Caco-2 (cell line): Measurements from ENCODE around the gene TRIM71. TPM values are rescaled to one million over a fixed set of nuclear protein-coding genes. Genes with fewer than 3 reads are reported as not detected.

Source experiments
- BruUV-seq: library from RNA; stranded (reverse); fragments of 400-500 nt; replicated peaks from 2 replicates; lab custom pipeline; 2021; lab: Mats Ljungman, UMichigan
- CTCF ChIA-PET: fragments of 300-600 bp; sonication (Branson Sonifier 250); formaldehyde crosslinking; loops from one replicate; lab custom pipeline; 2022; ENCODE audit warnings: antibody characterized with exemption; lab: Charles Lee
- POLR2A ChIA-PET: fragments of 300-600 bp; sonication (Branson Sonifier 250); formaldehyde crosslinking; loops from one replicate; lab custom pipeline; 2022; ENCODE audit warnings: antibody characterized with exemption; lab: Charles Lee
- DNase-seq, 2 experiments: peaks; one replicate each; pipeline versions ENCODE4 v3.0.0 to v3.0.0-alpha.2; 2020 to 2022
- H3K27me3 ChIP-seq: replicated peaks from 2 replicates; pipeline ENCODE4 v1.6.0; 2011; ENCODE audit warnings: low read length; ENCODE audit not compliant: control insufficient read depth, insufficient read depth
- H3K36me3 ChIP-seq: 2 replicates; pipeline ENCODE4 v1.5.1; 2011; ENCODE audit warnings: low read length; ENCODE audit not compliant: control insufficient read depth, insufficient read depth
- H3K4me1 ChIP-seq: fragments of 250-450 bp; sonication (Bioruptor Pico); 2 replicates; pipeline ENCODE4 v1.5.1; 2020; ENCODE audit warnings: mild to moderate bottlenecking
- H3K4me3 ChIP-seq: 2 replicates; pipeline ENCODE4 v1.5.1; 2011; ENCODE audit warnings: low read depth, mild to moderate bottlenecking, control low read depth, low read length
- H3K9me3 ChIP-seq: fragments of 250-450 bp; sonication (Bioruptor Pico); 2 replicates; pipeline ENCODE4 v1.5.1; 2020; ENCODE audit warnings: mild to moderate bottlenecking, moderate library complexity
- H3K27ac Mint-ChIP-seq: one replicate; pipeline ENCODE4 v1.8.0; 2022; ENCODE audit warnings: mixed read lengths; ENCODE audit not compliant: unreplicated experiment
- H3K27me3 Mint-ChIP-seq: one replicate; pipeline ENCODE4 v1.8.0; 2022; ENCODE audit warnings: mixed read lengths; ENCODE audit not compliant: insufficient read depth, unreplicated experiment
- H3K36me3 Mint-ChIP-seq: one replicate; pipeline ENCODE4 v1.8.0; 2022; ENCODE audit warnings: mild to moderate bottlenecking, mixed read lengths; ENCODE audit not compliant: insufficient read depth, unreplicated experiment
- H3K4me1 Mint-ChIP-seq: one replicate; pipeline ENCODE4 v1.8.0; 2022; ENCODE audit warnings: low read depth, mixed read lengths; ENCODE audit not compliant: unreplicated experiment
- H3K4me3 Mint-ChIP-seq: one replicate; pipeline ENCODE4 v1.8.0; 2022; ENCODE audit warnings: mild to moderate bottlenecking, moderate library complexity, mixed read lengths; ENCODE audit not compliant: unreplicated experiment
- H3K9me3 Mint-ChIP-seq: one replicate; pipeline ENCODE4 v1.8.0; 2022; ENCODE audit warnings: mixed read lengths; ENCODE audit not compliant: unreplicated experiment
- CTCF ChIP-seq, 2 experiments: fragments of 200-600 bp in 1 of 2; IDR thresholded peaks; 1 replicate in 1 of 2; 2 replicates in 1 of 2; pipeline versions ENCODE4 v1.5.1 to v1.8.0; 2011 to 2022; ENCODE audit warnings: antibody characterized with exemption in 1 of 2, control low read depth in 1 of 2, inconsistent platforms in 1 of 2, low read depth in 1 of 2, low read length in 1 of 2, mild to moderate bottlenecking in 1 of 2, moderate library complexity in 1 of 2; ENCODE audit not compliant: insufficient read depth in 1 of 2, severe bottlenecking in 1 of 2, unreplicated experiment in 1 of 2
- intact Hi-C: fragments of 100-400 bp; cut with micrococcal nuclease; formaldehyde crosslinking; loops from one replicate; pipeline ENCODE4 v1.10.0; 2022; ENCODE audit not compliant: unreplicated experiment
- total RNA-seq: library from RNA; stranded (reverse); gene quantifications from 2 replicates; pipeline ENCODE4 v1.2.3, GENCODE V29; 2022

TRIM71 gene
- total RNA-seq, 1 experiment from 2014 or later = 68.4 TPM

- Mint-ChIP-seq H3K4me3 (peak overlapping the region; percentile 24), H3K36me3 (peaks cover 25% of the 10 kb centered on the region), H3K9me3 (no peaks in the 10 kb centered on the region), H3K27ac (peak overlapping the region; percentile 50), H3K27me3 (no peaks in the 10 kb centered on the region), H3K4me1 (peaks cover 47% of the 10 kb centered on the region)
- Histone ChIP-seq H3K4me3 (no peak overlapping the region), H3K27me3 (no peaks in the 10 kb centered on the region), H3K36me3 (no peaks in the 10 kb centered on the region), H3K4me1 (peaks cover 81% of the 10 kb centered on the region), H3K9me3 (no peaks in the 10 kb centered on the region)
- BruUV-seq = no TSS peak
- no peak for TF ChIP-seq CTCF (IDR thresholded peaks at IDR 0.05; ENCODE audit: insufficient read depth in 1 of 2, low read depth in 1 of 2, low read length in 1 of 2, severe bottlenecking in 1 of 2, unreplicated experiment in 1 of 2)
- DNase-seq = no peak
- POLR2A ChIA-PET = no interaction called here
- CTCF ChIA-PET = no interaction called here
- intact Hi-C loops = loop anchor here (10.0 kb wide), 1 partner anchor 93 kb away; no protein-coding TSS in a partner anchor
Measured at GRCh38 chr3:32841867-32842470, 24.2 kb downstream of the TRIM71 start.

GRCh38 chr3:32842531-32842931 lies 24.7 kb downstream of the TRIM71 start:
- H3K4me3 Mint-ChIP-seq = peak overlapping the region; percentile 24
- peak overlapping the region; percentile 50 for H3K27ac Mint-ChIP-seq
- peaks cover 81% of the 10 kb centered on the region for H3K4me1 ChIP-seq
- H3K27me3 ChIP-seq = no peaks in the 10 kb centered on the region
- H3K36me3 Mint-ChIP-seq = peaks cover 30% of the 10 kb centered on the region
- no peaks in the 10 kb centered on the region for H3K9me3 ChIP-seq
- DNase-seq = no peak
- ChIA-PET POLR2A (no interaction called here), CTCF (no interaction called here)
- intact Hi-C loops = loop anchor here (10.0 kb wide), 1 partner anchor 92 kb away; no protein-coding TSS in a partner anchor
- no TSS peak for BruUV-seq
- no peaks in the 10 kb centered on the region for H3K36me3 ChIP-seq
- H3K9me3 Mint-ChIP-seq = no peaks in the 10 kb centered on the region
- peaks cover 43% of the 10 kb centered on the region for H3K4me1 Mint-ChIP-seq
- H3K27me3 Mint-ChIP-seq = no peaks in the 10 kb centered on the region
- H3K4me3 ChIP-seq = no peak overlapping the region
- TF ChIP-seq CTCF (IDR thresholded peaks at IDR 0.05; ENCODE audit: insufficient read depth in 1 of 2, low read depth in 1 of 2, low read length in 1 of 2, severe bottlenecking in 1 of 2, unreplicated experiment in 1 of 2) = no peak

- intact Hi-C loops = loop anchor here (10.0 kb wide), 1 partner anchor 92 kb away; no protein-coding TSS in a partner anchor
- H3K4me3 ChIP-seq = no peak overlapping the region
- Mint-ChIP-seq H3K36me3 (peaks cover 31% of the 10 kb centered on the region), H3K27ac (peak overlapping the region; percentile 39), H3K4me3 (no peak overlapping the region), H3K4me1 (peaks cover 46% of the 10 kb centered on the region), H3K27me3 (no peaks in the 10 kb centered on the region), H3K9me3 (no peaks in the 10 kb centered on the region)
- H3K36me3 ChIP-seq = no peaks in the 10 kb centered on the region
- H3K4me1 ChIP-seq = peaks cover 81% of the 10 kb centered on the region
- TF ChIP-seq CTCF (IDR thresholded peaks at IDR 0.05; ENCODE audit: insufficient read depth in 1 of 2, low read depth in 1 of 2, low read length in 1 of 2, severe bottlenecking in 1 of 2, unreplicated experiment in 1 of 2) = no peak
- H3K9me3 ChIP-seq = no peaks in the 10 kb centered on the region
- no peaks in the 10 kb centered on the region for H3K27me3 ChIP-seq
- no peak for DNase-seq
- ChIA-PET CTCF (no interaction called here), POLR2A (interaction anchor here (0.7 kb wide), 1 partner anchor 14 kb away, joined by 3 read pairs; no protein-coding TSS in a partner anchor)
- BruUV-seq = no TSS peak
Measured at GRCh38 chr3:32842987-32843386, 25.2 kb downstream of the TRIM71 start.
